Upper lobe of left lung (tissue), 4 donors: ENCODE data around the gene MMP24.

Experiments used
- EP300 ChIP-seq, 4 donors: sonication (generic); formaldehyde crosslinking; IDR thresholded peaks; one replicate each; pipeline ENCODE4 v1.5.1; 2017; ENCODE audit warnings: antibody characterized with exemption in 4 of 4, control low read depth in 2 of 4
- POLR2A ChIP-seq, 4 donors: fragments of 450-650 bp; IDR thresholded peaks; one replicate each; pipeline ENCODE4 v1.5.1; 2016 to 2017; ENCODE audit warnings: antibody characterized with exemption in 4 of 4, mild to moderate bottlenecking in 2 of 4
- POLR2AphosphoS5 ChIP-seq, 2 donors: sonication (generic); formaldehyde crosslinking; IDR thresholded peaks; one replicate each; pipeline ENCODE4 v1.5.1; 2017; ENCODE audit warnings: antibody characterized with exemption in 2 of 2
- TF ChIP-seq, protein P1 (sequence below), 6 experiments: fragments of 450-650 bp in 4 of 6; fragments of 200-600 bp in 2 of 6; sonication (generic) in 2 of 6; IDR thresholded peaks; one replicate each; pipeline ENCODE4 v1.5.1; 2016 to 2019; ENCODE audit warnings: antibody characterized with exemption in 6 of 6

DNA sequence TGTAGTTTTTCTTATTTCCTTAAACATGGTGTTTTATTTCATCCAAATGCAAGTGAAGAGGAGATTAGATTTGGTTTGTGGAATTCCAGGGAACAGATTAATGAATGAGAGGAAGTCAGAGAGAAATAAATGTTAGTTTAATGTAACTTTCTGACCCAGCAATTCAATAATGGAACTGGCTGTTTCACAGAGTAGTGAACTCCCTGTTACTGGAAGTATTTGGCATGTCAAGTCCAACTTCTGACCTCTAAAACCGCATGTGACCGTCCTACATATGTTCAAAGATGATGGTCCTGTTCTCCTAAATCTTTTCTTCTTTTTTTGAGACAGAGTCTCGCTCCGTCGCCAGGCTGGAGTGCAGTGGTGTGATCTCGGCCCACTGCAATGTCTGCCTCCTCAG is 35.9 kb upstream of the MMP24 start:
- TF ChIP-seq, protein P1, sequence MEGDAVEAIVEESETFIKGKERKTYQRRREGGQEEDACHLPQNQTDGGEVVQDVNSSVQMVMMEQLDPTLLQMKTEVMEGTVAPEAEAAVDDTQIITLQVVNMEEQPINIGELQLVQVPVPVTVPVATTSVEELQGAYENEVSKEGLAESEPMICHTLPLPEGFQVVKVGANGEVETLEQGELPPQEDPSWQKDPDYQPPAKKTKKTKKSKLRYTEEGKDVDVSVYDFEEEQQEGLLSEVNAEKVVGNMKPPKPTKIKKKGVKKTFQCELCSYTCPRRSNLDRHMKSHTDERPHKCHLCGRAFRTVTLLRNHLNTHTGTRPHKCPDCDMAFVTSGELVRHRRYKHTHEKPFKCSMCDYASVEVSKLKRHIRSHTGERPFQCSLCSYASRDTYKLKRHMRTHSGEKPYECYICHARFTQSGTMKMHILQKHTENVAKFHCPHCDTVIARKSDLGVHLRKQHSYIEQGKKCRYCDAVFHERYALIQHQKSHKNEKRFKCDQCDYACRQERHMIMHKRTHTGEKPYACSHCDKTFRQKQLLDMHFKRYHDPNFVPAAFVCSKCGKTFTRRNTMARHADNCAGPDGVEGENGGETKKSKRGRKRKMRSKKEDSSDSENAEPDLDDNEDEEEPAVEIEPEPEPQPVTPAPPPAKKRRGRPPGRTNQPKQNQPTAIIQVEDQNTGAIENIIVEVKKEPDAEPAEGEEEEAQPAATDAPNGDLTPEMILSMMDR (IDR thresholded peaks at IDR 0.05): no peak
- no peak for TF ChIP-seq POLR2A (IDR thresholded peaks at IDR 0.05)
- no peak for TF ChIP-seq EP300 (IDR thresholded peaks at IDR 0.05)
- TF ChIP-seq POLR2AphosphoS5 (IDR thresholded peaks at IDR 0.05): no peak
